ENCODE measurements around the gene LY86.

Gene LY86

DNA sequence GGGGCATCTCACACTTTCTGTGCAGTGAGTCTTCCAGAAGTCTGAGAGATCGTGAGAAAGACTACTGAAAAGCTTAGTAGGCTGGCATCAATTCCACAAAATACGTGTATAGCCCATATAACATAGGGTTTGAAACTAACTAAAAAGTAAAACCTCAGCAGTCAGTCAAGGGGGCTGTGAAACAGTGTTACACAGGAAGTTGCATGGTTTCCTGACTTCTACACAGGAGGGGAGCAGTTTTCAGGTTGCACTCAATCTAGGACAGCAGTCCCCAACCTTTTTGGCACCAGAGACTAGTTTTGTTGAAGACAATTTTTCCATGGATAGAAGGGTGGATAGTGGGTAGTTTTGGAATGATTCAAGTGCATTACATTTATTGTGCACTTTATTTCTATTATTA is 4.7 kb upstream of the LY86 start:
- no peak for TF ChIP-seq CTCF (conservative IDR thresholded peaks at IDR 0.05; ENCODE audit: low read depth, low read length)
- DNase-seq (ENCODE audit: low read depth) = no peak
- no peak overlapping the region for H3K4me3 ChIP-seq (ENCODE audit: low read length)

DNA sequence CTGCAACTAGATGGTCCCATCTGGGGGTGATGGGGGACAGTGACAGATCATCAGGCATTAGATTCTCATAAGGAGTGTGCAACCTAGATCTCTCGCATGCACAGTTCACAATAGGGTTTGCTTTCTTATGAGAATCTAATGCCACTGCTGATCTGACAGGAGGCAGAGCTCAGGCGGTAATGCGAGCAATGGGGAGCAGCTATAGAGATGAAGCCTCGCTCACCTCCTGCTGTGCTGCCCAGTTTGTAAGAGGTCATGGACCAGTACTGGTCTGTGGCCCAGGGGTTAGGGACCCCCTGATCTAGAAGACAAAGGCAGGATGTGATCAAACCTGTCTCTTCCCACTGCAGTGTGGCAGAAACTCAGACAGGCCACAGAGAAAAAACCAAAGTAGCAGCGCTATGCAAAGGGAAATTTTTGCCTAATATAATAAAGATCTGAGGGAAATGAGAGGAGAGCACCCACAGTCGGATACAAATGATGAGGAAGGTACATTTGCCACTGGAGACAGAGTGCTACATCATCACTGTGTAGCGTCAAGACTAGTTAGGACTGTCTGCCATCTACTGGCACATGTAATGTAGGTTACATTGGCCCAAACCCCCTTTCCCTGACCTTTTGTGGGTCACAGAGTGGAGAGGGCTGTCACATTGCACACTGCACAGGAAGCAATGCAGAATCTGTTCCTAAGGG is 4.1 kb upstream of the LY86 start:
- no peak overlapping the region for H3K4me3 ChIP-seq (ENCODE audit: low read length)
- TF ChIP-seq CTCF (conservative IDR thresholded peaks at IDR 0.05; ENCODE audit: low read depth, low read length) = no peak
- no peak for DNase-seq (ENCODE audit: low read depth)

DNA sequence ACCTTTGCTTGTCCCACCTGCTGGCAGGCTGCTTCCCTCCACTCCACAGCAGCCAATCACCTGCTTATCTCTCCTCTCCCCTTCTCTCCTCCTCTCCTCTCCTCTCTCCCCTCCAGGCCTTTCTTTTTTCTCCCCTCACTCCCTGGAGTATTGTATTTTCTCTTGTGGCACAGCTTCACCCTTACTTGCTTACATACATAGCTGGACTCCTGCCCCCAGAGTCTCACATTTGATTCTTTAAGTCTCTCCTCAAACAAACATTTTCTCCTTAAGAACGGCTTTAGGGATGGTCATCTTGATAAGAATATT is 3.6 kb upstream of the LY86 start:
- TF ChIP-seq CTCF (conservative IDR thresholded peaks at IDR 0.05; ENCODE audit: low read depth, low read length) = no peak
- no peak overlapping the region for H3K4me3 ChIP-seq (ENCODE audit: low read length)
- DNase-seq (ENCODE audit: low read depth) = no peak

- H3K4me3 ChIP-seq (ENCODE audit: low read length) = no peak overlapping the region
- DNase-seq (ENCODE audit: low read depth) = no peak
- no peak for TF ChIP-seq CTCF (conservative IDR thresholded peaks at IDR 0.05; ENCODE audit: low read depth, low read length)
Measured at GRCh38 chr6:6586167-6586566, 2.4 kb upstream of the LY86 start.

DNA sequence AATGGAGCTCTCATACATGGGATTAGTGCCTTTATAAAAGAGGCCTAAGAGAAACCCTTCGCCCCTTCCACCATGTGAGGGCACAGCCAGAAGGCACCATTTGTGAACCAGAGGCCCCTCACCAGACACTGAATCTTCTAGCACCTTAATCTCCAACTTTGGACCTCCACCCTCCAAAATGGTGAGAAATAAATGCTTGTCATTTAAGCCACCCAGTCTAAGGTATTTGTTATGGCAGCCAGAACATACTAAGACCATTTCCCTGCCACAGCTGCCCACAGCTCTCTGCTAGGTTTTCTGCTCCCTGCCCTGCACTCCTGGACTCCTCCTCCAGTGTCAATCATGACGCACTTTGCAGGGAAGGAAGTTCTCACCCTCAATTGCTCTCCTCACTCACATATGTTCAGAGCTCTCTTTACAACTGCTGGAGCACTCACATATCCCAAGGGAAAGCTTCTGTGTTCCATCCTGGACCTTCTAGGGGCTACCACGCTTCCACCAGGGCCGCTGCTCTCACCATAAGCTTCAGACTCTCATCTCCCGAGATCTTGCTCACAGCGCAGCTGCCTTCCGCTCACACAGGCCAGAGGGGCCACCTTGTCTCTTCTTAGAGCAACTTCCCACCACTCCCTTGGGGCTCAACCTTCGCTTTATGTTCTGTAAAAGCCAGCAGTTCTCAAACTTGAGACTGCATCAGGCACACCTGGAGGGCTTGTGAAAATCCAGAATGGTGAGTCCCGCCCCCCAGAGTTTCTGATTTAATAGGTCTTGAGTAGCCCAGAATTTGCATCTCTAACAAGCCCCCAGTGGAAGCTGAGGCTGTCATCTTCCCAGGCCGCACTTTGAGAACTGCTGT is 1.6 kb upstream of the LY86 start:
- no peak for TF ChIP-seq CTCF (conservative IDR thresholded peaks at IDR 0.05; ENCODE audit: low read depth, low read length)
- no peak for DNase-seq (ENCODE audit: low read depth)
- H3K4me3 ChIP-seq (ENCODE audit: low read length) = no peak overlapping the region

DNA sequence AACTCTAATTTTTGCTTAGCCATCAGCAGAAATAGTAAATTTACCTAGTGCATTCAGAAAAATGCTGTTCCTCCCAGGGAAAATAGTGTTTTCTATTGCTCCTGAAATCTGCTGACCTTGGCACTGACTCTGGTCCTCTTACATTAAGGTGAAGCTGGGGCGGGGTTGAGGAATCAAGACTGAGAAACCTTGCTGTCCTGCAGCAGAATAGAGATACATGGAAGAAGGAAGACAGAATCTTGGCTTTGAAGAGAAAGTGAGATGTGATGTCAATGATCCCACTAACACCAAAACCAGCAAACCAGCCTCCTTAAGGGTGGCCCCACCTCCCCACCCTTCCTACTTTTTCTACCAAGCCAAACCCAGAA is 840 bp upstream of the LY86 start:
- no peak overlapping the region for H3K4me3 ChIP-seq (ENCODE audit: low read length)
- no peak for DNase-seq (ENCODE audit: low read depth)
- TF ChIP-seq CTCF (conservative IDR thresholded peaks at IDR 0.05; ENCODE audit: low read depth, low read length) = no peak

Data from retinal pigment epithelial cell (primary cell).